Measurements from ENCODE around the gene SLC50A1. TPM values are rescaled to one million over a fixed set of nuclear protein-coding genes. Genes with fewer than 3 reads are reported as not detected.

Gene SLC50A1
- polyA plus RNA-seq, 1 donor (not counting 4 experiments of a cell fraction or from before 2014, with no cell fraction given): 54.5 TPM

- DNase-seq (ENCODE audit: low read depth, low spot score): no peak
- FAIRE-seq: no peak
- dilution Hi-C loops (cut with MboI; ENCODE audit: extremely low pct_ligation_motif_present, low sequenced_read_pairs): no loop called here
- no peaks in the 10 kb centered on the region for H3K9me1 ChIP-seq (ENCODE audit: control insufficient read depth, extremely low read depth, insufficient read depth, low read length)
- H3K36me3 ChIP-seq (ENCODE audit: control insufficient read depth in 2 of 2, extremely low read depth in 1 of 2, insufficient read depth in 2 of 2, low read length in 2 of 2): peaks cover 4 to 8% of the 10 kb centered on the region in 2 experiments
- H3K79me2 ChIP-seq (ENCODE audit: control insufficient read depth, insufficient read depth, low read length): no peaks in the 10 kb centered on the region
- no peaks in the 10 kb centered on the region for H3K27me3 ChIP-seq (ENCODE audit: control insufficient read depth, extremely low read depth, insufficient read depth, low read length)
- H3K9ac ChIP-seq (ENCODE audit: control insufficient read depth, extremely low read depth, insufficient read depth, low read length): no peak overlapping the region
- no peak overlapping the region for H3K27ac ChIP-seq (ENCODE audit: control insufficient read depth, insufficient read depth, low read length)
- TF ChIP-seq EZH2 (IDR thresholded peaks at IDR 0.05; ENCODE audit: low read length) (no peak), CTCF (optimal IDR thresholded peaks at IDR 0.05 in 1 of 3, IDR thresholded peaks at IDR 0.05 in 1 of 3, conservative IDR thresholded peaks at IDR 0.05 in 1 of 3; ENCODE audit: extremely low read depth in 1 of 3, insufficient read depth in 2 of 3, low read length in 3 of 3) (no peak)
- no peak overlapping the region for H3K4me2 ChIP-seq (ENCODE audit: control insufficient read depth, extremely low read depth, insufficient read depth, low read depth, low read length)
- no peak overlapping the region for H3K4me3 ChIP-seq (ENCODE audit: control insufficient read depth in 2 of 3, extremely low read depth in 1 of 3, insufficient read depth in 2 of 3, low read depth in 1 of 3, low read length in 3 of 3)
- no peaks in the 10 kb centered on the region for H4K20me1 ChIP-seq (ENCODE audit: control insufficient read depth, extremely low read depth, insufficient read depth, low read length)
- H3K9me3 ChIP-seq (ENCODE audit: control insufficient read depth, low read depth, low read length): no peaks in the 10 kb centered on the region
- no peak overlapping the region for H2AFZ ChIP-seq (ENCODE audit: control insufficient read depth, low read length)
- H3K4me1 ChIP-seq (ENCODE audit: control insufficient read depth, extremely low read depth, insufficient read depth, low read length): peaks cover 8% of the 10 kb centered on the region
Measured at GRCh38 chr1:155182052-155182550, 46.4 kb downstream of the SLC50A1 start.

- no peak for TF ChIP-seq EZH2 (IDR thresholded peaks at IDR 0.05; ENCODE audit: low read length)
- no peak for TF ChIP-seq CTCF (optimal IDR thresholded peaks at IDR 0.05 in 1 of 3, IDR thresholded peaks at IDR 0.05 in 1 of 3, conservative IDR thresholded peaks at IDR 0.05 in 1 of 3; ENCODE audit: extremely low read depth in 1 of 3, insufficient read depth in 2 of 3, low read length in 3 of 3)
- FAIRE-seq: no peak
- Histone ChIP-seq H3K9ac (ENCODE audit: control insufficient read depth, extremely low read depth, insufficient read depth, low read length) (no peak overlapping the region), H3K27ac (ENCODE audit: control insufficient read depth, insufficient read depth, low read length) (no peak overlapping the region), H3K9me1 (ENCODE audit: control insufficient read depth, extremely low read depth, insufficient read depth, low read length) (no peaks in the 10 kb centered on the region), H2AFZ (ENCODE audit: control insufficient read depth, low read length) (no peak overlapping the region), H3K79me2 (ENCODE audit: control insufficient read depth, insufficient read depth, low read length) (no peaks in the 10 kb centered on the region), H3K4me2 (ENCODE audit: control insufficient read depth, extremely low read depth, insufficient read depth, low read depth, low read length) (no peak overlapping the region), H3K27me3 (ENCODE audit: control insufficient read depth, extremely low read depth, insufficient read depth, low read length) (no peaks in the 10 kb centered on the region), H3K36me3 (ENCODE audit: control insufficient read depth in 2 of 2, extremely low read depth in 1 of 2, insufficient read depth in 2 of 2, low read length in 2 of 2) (peaks cover 0 to 3% of the 10 kb centered on the region in 2 experiments), H3K9me3 (ENCODE audit: control insufficient read depth, low read depth, low read length) (no peaks in the 10 kb centered on the region), H4K20me1 (ENCODE audit: control insufficient read depth, extremely low read depth, insufficient read depth, low read length) (no peaks in the 10 kb centered on the region), H3K4me1 (ENCODE audit: control insufficient read depth, extremely low read depth, insufficient read depth, low read length) (peaks cover 5% of the 10 kb centered on the region), H3K4me3 (ENCODE audit: control insufficient read depth in 2 of 3, extremely low read depth in 1 of 3, insufficient read depth in 2 of 3, low read depth in 1 of 3, low read length in 3 of 3) (no peak overlapping the region)
- no peak for DNase-seq (ENCODE audit: low read depth, low spot score)
- dilution Hi-C loops (cut with MboI; ENCODE audit: extremely low pct_ligation_motif_present, low sequenced_read_pairs): no loop called here
Measured at GRCh38 chr1:155183775-155184221, 48.1 kb downstream of the SLC50A1 start.
